Heart right ventricle (tissue), 16 donors: ENCODE measurements around the gene AKAP9. TPM values are rescaled to one million over a fixed set of nuclear protein-coding genes. Genes with fewer than 3 reads are reported as not detected.

Source experiments
- ATAC-seq, 8 donors: fragments of 200-7000 bp; cut with Tn5 transposase; one replicate each; pipeline ENCODE4 v1.9.1; 2020; ENCODE audit warnings: mild to moderate bottlenecking in 8 of 8, moderate library complexity in 8 of 8, moderate number of reproducible peaks in 1 of 8
- DNase-seq, 2 donors: peaks; one replicate each; pipeline ENCODE4 v3.0.0-alpha.2; 2020
- H3K27ac ChIP-seq, 10 donors: fragments of 200-600 bp; sonication (generic) in 2 of 10; one replicate each; pipeline versions ENCODE4 v1.5.0 to v1.8.0; 2020 to 2022; ENCODE audit warnings: mild to moderate bottlenecking in 3 of 10
- H3K27me3 ChIP-seq, 7 donors: fragments of 200-600 bp; one replicate each; pipeline ENCODE4 v1.8.0; 2021 to 2022; ENCODE audit warnings: mild to moderate bottlenecking in 2 of 7
- H3K36me3 ChIP-seq, 9 donors: fragments of 200-600 bp; sonication (generic) in 1 of 9; one replicate each; pipeline versions ENCODE4 v1.5.0 to v1.8.0; 2020 to 2022; ENCODE audit warnings: mild to moderate bottlenecking in 2 of 9
- H3K4me1 ChIP-seq, 9 donors: fragments of 200-600 bp; sonication (generic) in 1 of 9; one replicate each; pipeline versions ENCODE4 v1.5.0 to v1.8.0; 2020 to 2022; ENCODE audit warnings: mild to moderate bottlenecking in 4 of 9
- H3K4me3 ChIP-seq, 10 donors: fragments of 200-600 bp; sonication (generic) in 2 of 10; one replicate each; pipeline versions ENCODE4 v1.5.0 to v1.8.0; 2020 to 2022; ENCODE audit warnings: mild to moderate bottlenecking in 7 of 10, moderate library complexity in 2 of 10
- H3K9me3 ChIP-seq, 11 donors: fragments of 200-600 bp in 10 of 11; sonication (generic) in 2 of 11; one replicate each; pipeline versions ENCODE4 v1.5.0 to v1.8.0; 2013 to 2022; ENCODE audit warnings: mild to moderate bottlenecking in 2 of 11, control low read depth in 1 of 11, moderate library complexity in 1 of 11
- CTCF ChIP-seq, 9 donors: fragments of 200-600 bp; sonication (generic) in 2 of 9; IDR thresholded peaks; one replicate each; pipeline versions ENCODE4 v1.5.0 to v1.8.0; 2021 to 2022; ENCODE audit warnings: antibody characterized with exemption in 9 of 9, mild to moderate bottlenecking in 5 of 9, moderate library complexity in 1 of 9
- WGBS, 2 donors: extraction: QIAGEN DNeasy Blood & Tissue Kit; methylation state at CpG; one replicate each; pipeline ENCODE4 v1.1.7; 2013; ENCODE audit warnings: inconsistent platforms in 1 of 2; 5-methylcytosine and 5-hydroxymethylcytosine counted together
- intact Hi-C, 10 donors: fragments of 100-400 bp; cut with DNase I; formaldehyde crosslinking; loops; one replicate each; pipeline versions ENCODE4 v1.11.1 to v1.14.2; 2022
- polyA plus RNA-seq, 2 donors: library from polyadenylated mRNA; stranded (reverse); fragments of 200-250 nt; gene quantifications; one replicate each; pipeline ENCODE4 v1.2.3, GENCODE V29; 2013
- total RNA-seq, 10 donors: library from RNA; stranded (reverse); fragmentation: NEBNext Ultra II Directional in 3 of 10; extraction: Animal tissue kit (Norgen Biotek cat#: 25700) in 3 of 10; gene quantifications; one replicate each; pipeline versions ENCODE4 v1.2.1 to v1.2.4, GENCODE V29; 2021 to 2023
- donor health status: Arrhythmogenic right ventricular cardiomyopathy.
- donor health status: ischemic (EF 13 %, LVEDD 7.1; RV severe dilation, severe dysfunction).
- donor health status: healthy with polysubstance abuse.
- donor health status: DM: no; HTN: yes; CAD: no.
- donor health status: DM: no; HTN: no; CAD: no.
- donor health status: ischemic (EF 25% LVEDD 6.9; RV normal size, moderate dysfunction).
- donor health status: ischemic (EF 25% LVEDD 5.7; RV mildly dilated, moderate dysfunction).
- donor health status: healthy.
- donor health status: DM: yes; HTN: yes; CAD: no.
- donor health status: Ischemic cardiomyopathy.
- donor health status: ischemic (EF 35%, LVEDD 5.7; RV mildly dilated, moderate dysfunction).
- donor health status: nonischemic (EF 11% LVEDD 7.7; RV severe dilation, severe dysfunction).
- donor health status: DM: yes; HTN: yes; CAD: no.
- donor health status: PGD.
- donor health status: ischemic (EF 29% LVEDD 5.4; RV normal size, mild dysfunction).
- donor health status: nonischemic (EF 23%, LVEDD 6.1; RV moderate dilation, normal function).

AKAP9 gene
- total and polyA plus RNA-seq, 12 donors = 5.9 to 62.3 (median 49.2) TPM

- H3K4me1 ChIP-seq = peaks cover 0 to 38% (median 6%) of the 10 kb centered on the region in 9 donors
- peak overlapping the region in 4 of 10 donors; percentile 9 to 19 (median 12) for H3K4me3 ChIP-seq
- peak overlapping the region in 8 of 10 donors; percentile 8 to 59 (median 52) for H3K27ac ChIP-seq
- ATAC-seq = no peak
- TF ChIP-seq CTCF (IDR thresholded peaks at IDR 0.05) = no peak
- H3K36me3 ChIP-seq = peaks cover 0 to 49% (median 0%) of the 10 kb centered on the region in 9 donors
- DNase-seq = no peak
- no peaks in the 10 kb centered on the region for H3K9me3 ChIP-seq
- 76 to 78% methylated on average over 5 of the region's 5 CpGs for WGBS, 2 donors
- no peaks in the 10 kb centered on the region for H3K27me3 ChIP-seq
- intact Hi-C loops = loop anchor here in 1 of 10 donors (10.0 kb wide), 1 partner anchor 113 kb away; the partner anchor contains the start of gene AKAP9
Measured at GRCh38 chr7:92058040-92058439, 117.4 kb downstream of the AKAP9 start.

GRCh38 chr7:92058899-92059298 is 118.2 kb downstream of the AKAP9 start:
- intact Hi-C loops = loop anchor here in 1 of 10 donors (10.0 kb wide), 1 partner anchor 114 kb away; the partner anchor contains the start of gene AKAP9
- Histone ChIP-seq H3K4me1 (peaks cover 0 to 34% (median 6%) of the 10 kb centered on the region in 9 donors), H3K4me3 (peak overlapping the region in 3 of 10 donors; percentile 6 to 19 (median 9)), H3K9me3 (no peaks in the 10 kb centered on the region), H3K27me3 (no peaks in the 10 kb centered on the region), H3K36me3 (peaks cover 0 to 49% (median 0%) of the 10 kb centered on the region in 9 donors), H3K27ac (peak overlapping the region in 3 of 10 donors; percentile 46 to 53 (median 51))
- DNase-seq = no peak
- whole genome bisulfite sequencing, 2 donors = 93 to 96% methylated on average over 2 of the region's 2 CpGs
- no peak for ATAC-seq
- TF ChIP-seq CTCF (IDR thresholded peaks at IDR 0.05) = no peak

- intact Hi-C loops = no loop called here
- H3K27ac ChIP-seq = peak overlapping the region in 5 of 10 donors; percentile 12 to 55 (median 30)
Measured at GRCh38 chr7:92061154-92061553, 120.5 kb downstream of the AKAP9 start.

GRCh38 chr7:92064438-92065029 is 123.9 kb downstream of the AKAP9 start:
- H3K36me3 ChIP-seq = peaks cover 0 to 90% (median 12%) of the 10 kb centered on the region in 9 donors
- H3K27me3 ChIP-seq = no peaks in the 10 kb centered on the region
- intact Hi-C loops = no loop called here
- no peak for TF ChIP-seq CTCF (IDR thresholded peaks at IDR 0.05)
- no peak overlapping the region for H3K4me3 ChIP-seq
- ATAC-seq = no peak
- no peaks in the 10 kb centered on the region for H3K9me3 ChIP-seq
- H3K4me1 ChIP-seq = peaks cover 0 to 12% (median 0%) of the 10 kb centered on the region in 9 donors
- 78 to 84% methylated on average over 2 of the region's 2 CpGs for WGBS, 2 donors
- H3K27ac ChIP-seq = no peak overlapping the region
- no peak for DNase-seq

More at GRCh38 chr7:92061154-92061553, 120.5 kb downstream of the AKAP9 start:
- Histone ChIP-seq H3K4me1 (peaks cover 0 to 33% (median 6%) of the 10 kb centered on the region in 9 donors), H3K36me3 (peaks cover 0 to 56% (median 7%) of the 10 kb centered on the region in 9 donors), H3K4me3 (no peak overlapping the region), H3K9me3 (no peaks in the 10 kb centered on the region), H3K27me3 (no peaks in the 10 kb centered on the region)
- TF ChIP-seq CTCF (IDR thresholded peaks at IDR 0.05) = no peak
- DNase-seq = no peak
- ATAC-seq = peak in 7 of 8 donors; percentile 50 to 94 (median 69)
- 69 to 75% methylated on average over 5 of the region's 5 CpGs for WGBS, 2 donors
